GM12865 (cell line): ENCODE data around the gene FILIP1L.

Source experiments
- DNase-seq: peaks from one replicate; pipeline ENCODE4 v3.0.0; 2010; ENCODE audit warnings: low read depth
- H3K4me3 ChIP-seq: 2 replicates; pipeline ENCODE4 v1.5.1; 2011; ENCODE audit warnings: mild to moderate bottlenecking, low read depth, low read length, control low read depth
- CTCF ChIP-seq: IDR thresholded peaks from 2 replicates; pipeline ENCODE4 v1.5.1; 2011; ENCODE audit warnings: low read length, control low read depth, low read depth, inconsistent platforms; ENCODE audit not compliant: insufficient read depth; ENCODE audit errors: missing control alignments

Gene FILIP1L

GRCh38 chr3:99863588-99863987 lies 250.7 kb downstream of the FILIP1L start:
- TF ChIP-seq CTCF, result no peak
- peak; percentile 24 for DNase-seq
- H3K4me3 ChIP-seq, result no peak overlapping the region

GRCh38 chr3:99863002-99863401 lies 251.3 kb downstream of the FILIP1L start:
- no peak for DNase-seq
- no peak overlapping the region for H3K4me3 ChIP-seq
- TF ChIP-seq CTCF, result no peak

- no peak for TF ChIP-seq CTCF
- DNase-seq, result no peak
- no peak overlapping the region for H3K4me3 ChIP-seq
Observed at GRCh38 chr3:99862208-99862607, 252.1 kb downstream of the FILIP1L start.

DNA sequence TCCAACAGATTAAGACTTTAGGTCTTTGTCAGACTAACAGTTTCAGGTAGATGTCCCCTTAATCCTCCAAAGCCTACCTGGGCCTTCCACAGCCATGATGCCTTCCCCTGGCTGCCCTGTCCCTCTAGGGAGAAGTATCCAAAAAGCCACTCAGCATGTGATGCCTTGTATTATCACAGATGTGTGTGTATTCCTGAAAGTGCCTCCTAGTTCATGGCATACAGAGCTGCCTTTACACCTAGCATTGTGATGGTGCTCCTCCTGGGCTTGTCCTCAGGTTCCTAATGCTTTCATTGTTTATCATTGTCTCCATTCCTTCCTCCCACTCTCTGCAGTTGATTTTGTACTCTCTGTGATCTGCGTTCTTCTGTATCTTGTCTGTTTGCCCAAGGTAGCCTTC lies 253.1 kb downstream of the FILIP1L start:
- no peak overlapping the region for H3K4me3 ChIP-seq
- TF ChIP-seq CTCF, result no peak
- DNase-seq, result no peak

GRCh38 chr3:99859825-99860224 lies 254.5 kb downstream of the FILIP1L start:
- no peak overlapping the region for H3K4me3 ChIP-seq
- TF ChIP-seq CTCF, result no peak
- no peak for DNase-seq

GRCh38 chr3:99858469-99858868 lies 255.8 kb downstream of the FILIP1L start:
- TF ChIP-seq CTCF, result no peak
- H3K4me3 ChIP-seq, result no peak overlapping the region
- DNase-seq, result no peak

DNA sequence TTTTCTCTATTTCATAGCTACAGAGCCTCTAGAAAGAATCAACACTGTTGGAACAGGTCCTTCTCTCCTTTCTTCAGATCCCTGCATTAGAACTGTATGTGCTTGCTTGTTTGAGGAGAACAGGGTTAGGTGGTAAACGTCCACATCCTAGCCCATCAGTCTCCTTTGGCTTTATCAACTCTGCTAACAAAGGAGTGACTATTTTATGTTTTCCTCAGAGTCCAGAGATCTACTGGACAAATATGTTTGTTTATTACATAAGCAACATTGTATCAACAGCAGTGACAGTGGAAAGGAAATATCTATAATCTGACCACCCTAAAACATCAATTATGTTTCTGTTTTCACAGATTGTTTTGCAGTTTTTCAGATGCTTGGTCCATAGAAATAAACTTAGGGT lies 257.0 kb downstream of the FILIP1L start:
- TF ChIP-seq CTCF, result no peak
- no peak overlapping the region for H3K4me3 ChIP-seq
- DNase-seq, result no peak
